H9 (cell line): ENCODE data around the gene NR1H4. TPM values are rescaled to one million over a fixed set of nuclear protein-coding genes. Genes with fewer than 3 reads are reported as not detected.

Source experiments
- DNase-seq: peaks from one replicate; pipeline ENCODE4 v3.0.0-alpha.2; 2017
- H2AFZ ChIP-seq: one replicate; pipeline ENCODE4 v1.6.1; 2013; ENCODE audit warnings: mild to moderate bottlenecking, low read length, control low read depth, moderate library complexity
- H2AK5ac ChIP-seq: 2 replicates; pipeline ENCODE4 v1.6.1; 2013; ENCODE audit warnings: low read length, control low read depth, mixed read lengths; ENCODE audit not compliant: insufficient read length
- H2BK120ac ChIP-seq: one replicate; pipeline ENCODE4 v1.6.1; 2013; ENCODE audit warnings: low read depth, mild to moderate bottlenecking, low read length, control low read depth, inconsistent platforms; ENCODE audit not compliant: poor library complexity, severe bottlenecking
- H2BK12ac ChIP-seq: 2 replicates; pipeline ENCODE4 v1.6.1; 2013; ENCODE audit warnings: low read length, control low read depth, mixed read lengths, low read depth; ENCODE audit not compliant: insufficient read length
- H2BK15ac ChIP-seq: 2 replicates; pipeline ENCODE4 v1.6.1; 2013; ENCODE audit warnings: low read depth, low read length, control low read depth
- H2BK20ac ChIP-seq: one replicate; pipeline ENCODE4 v1.6.1; 2013; ENCODE audit warnings: low read depth, mild to moderate bottlenecking, low read length, control low read depth, inconsistent platforms; ENCODE audit not compliant: poor library complexity, severe bottlenecking
- H2BK5ac ChIP-seq: 2 replicates; pipeline ENCODE4 v1.6.1; 2013; ENCODE audit warnings: low read length, control low read depth, mixed read lengths; ENCODE audit not compliant: insufficient read length
- H3K14ac ChIP-seq: 2 replicates; pipeline ENCODE4 v1.6.1; 2013; ENCODE audit warnings: low read length, control low read depth; ENCODE audit not compliant: insufficient read depth
- H3K18ac ChIP-seq: 2 replicates; pipeline ENCODE4 v1.6.1; 2013; ENCODE audit warnings: low read depth, mild to moderate bottlenecking, mixed read lengths, low read length, control low read depth; ENCODE audit not compliant: insufficient read length
- H3K23ac ChIP-seq: 2 replicates; pipeline ENCODE4 v1.6.1; 2013; ENCODE audit warnings: low read length, control low read depth, mixed read lengths, low read depth; ENCODE audit not compliant: insufficient read length
- H3K23me2 ChIP-seq: 2 replicates; pipeline ENCODE4 v1.6.1; 2013; ENCODE audit warnings: low read depth, mild to moderate bottlenecking, mixed read lengths, low read length, control low read depth; ENCODE audit not compliant: insufficient read length, poor library complexity, severe bottlenecking
- H3K27ac ChIP-seq: 2 replicates; pipeline ENCODE4 v1.5.1; 2013; ENCODE audit warnings: low read length, control low read depth, mixed read lengths, low read depth; ENCODE audit not compliant: insufficient read length
- H3K27me3 ChIP-seq: 2 replicates; pipeline ENCODE4 v1.6.1; 2013; ENCODE audit warnings: low read length, control low read depth, inconsistent platforms; ENCODE audit not compliant: insufficient read depth
- H3K4ac ChIP-seq: 2 replicates; pipeline ENCODE4 v1.6.1; 2013; ENCODE audit warnings: low read depth, mild to moderate bottlenecking, control low read depth, inconsistent platforms, low read length, moderate library complexity
- H3K4me1 ChIP-seq: 2 replicates; pipeline ENCODE4 v1.6.1; 2013; ENCODE audit warnings: low read length, control low read depth, inconsistent platforms; ENCODE audit not compliant: insufficient read depth
- H3K4me2 ChIP-seq: 2 replicates; pipeline ENCODE4 v1.6.1; 2013; ENCODE audit warnings: low read length, control low read depth, mixed read lengths; ENCODE audit not compliant: insufficient read length, insufficient read depth
- H3K56ac ChIP-seq: 2 replicates; pipeline ENCODE4 v1.6.1; 2013; ENCODE audit warnings: low read depth, mild to moderate bottlenecking, mixed read lengths, low read length, control low read depth; ENCODE audit not compliant: insufficient read length
- H3K79me1 ChIP-seq: 2 replicates; pipeline ENCODE4 v1.6.1; 2013; ENCODE audit warnings: low read depth, mild to moderate bottlenecking, moderate library complexity, low read length, control low read depth, inconsistent platforms; ENCODE audit not compliant: insufficient read depth, poor library complexity, severe bottlenecking
- H3K79me2 ChIP-seq: 2 replicates; pipeline ENCODE4 v1.6.1; 2013; ENCODE audit warnings: low read length, control low read depth, inconsistent platforms; ENCODE audit not compliant: insufficient read depth
- H3K9ac ChIP-seq: 2 replicates; pipeline ENCODE4 v1.6.1; 2013; ENCODE audit warnings: low read length, control low read depth, mixed read lengths; ENCODE audit not compliant: insufficient read length; ENCODE audit errors: extremely low read depth
- H3K9me3 ChIP-seq: one replicate; pipeline ENCODE4 v1.6.1; 2013; ENCODE audit warnings: low read depth, low read length, inconsistent platforms; ENCODE audit not compliant: control insufficient read depth
- H3T11ph ChIP-seq: one replicate; pipeline ENCODE4 v1.6.1; 2013; ENCODE audit warnings: mild to moderate bottlenecking, low read length, control low read depth, inconsistent platforms
- H4K20me1 ChIP-seq: one replicate; pipeline ENCODE4 v1.6.1; 2013; ENCODE audit not compliant: control insufficient read depth, insufficient read length, insufficient read depth
- H4K5ac ChIP-seq: 2 replicates; pipeline ENCODE4 v1.6.1; 2013; ENCODE audit warnings: low read depth, mild to moderate bottlenecking, mixed read lengths, low read length, control low read depth; ENCODE audit not compliant: insufficient read length
- H4K8ac ChIP-seq: replicated peaks from 2 replicates; pipeline ENCODE4 v1.6.1; 2013; ENCODE audit warnings: low read length, control low read depth, mixed read lengths, low read depth; ENCODE audit not compliant: insufficient read length
- H4K91ac ChIP-seq: 2 replicates; pipeline ENCODE4 v1.6.1; 2013; ENCODE audit warnings: low read depth, mild to moderate bottlenecking, moderate library complexity, mixed read lengths, low read length, control low read depth; ENCODE audit not compliant: insufficient read length
- H3K27ac Mint-ChIP-seq, 3 experiments: 2 replicates in 2 of 3; 3 replicates in 1 of 3; pipeline ENCODE4 v1.8.0; 2020 to 2021; ENCODE audit warnings: mixed read lengths in 3 of 3, mild to moderate bottlenecking in 1 of 3, moderate library complexity in 1 of 3
- H3K27me3 Mint-ChIP-seq: 2 replicates; pipeline ENCODE4 v1.8.0; 2021; ENCODE audit warnings: low read depth, mild to moderate bottlenecking, moderate library complexity, mixed read lengths
- H3K36me3 Mint-ChIP-seq, 3 experiments: 2 replicates in 2 of 3; 3 replicates in 1 of 3; pipeline ENCODE4 v1.8.0; 2020 to 2021; ENCODE audit warnings: low read depth in 3 of 3, mixed read lengths in 3 of 3; ENCODE audit not compliant: insufficient read depth in 1 of 3
- H3K4me1 Mint-ChIP-seq, 2 experiments: 2 replicates each; pipeline ENCODE4 v1.8.0; 2020; ENCODE audit warnings: mixed read lengths in 2 of 2
- H3K4me3 Mint-ChIP-seq, 2 experiments: 2 replicates in 1 of 2; 3 replicates in 1 of 2; pipeline ENCODE4 v1.8.0; 2020 to 2021; ENCODE audit warnings: mild to moderate bottlenecking in 2 of 2, mixed read lengths in 2 of 2, moderate library complexity in 1 of 2
- H3K9me3 Mint-ChIP-seq, 2 experiments: 2 replicates in 1 of 2; 3 replicates in 1 of 2; pipeline ENCODE4 v1.8.0; 2020; ENCODE audit warnings: mild to moderate bottlenecking in 2 of 2, mixed read lengths in 2 of 2, moderate library complexity in 1 of 2
- CTCF ChIP-seq: fragments of 200-600 bp; sonication (generic); conservative IDR thresholded peaks from 3 replicates; pipeline ENCODE4 v1.8.0; 2021; ENCODE audit warnings: antibody characterized with exemption, mild to moderate bottlenecking
- WGBS: extraction: QIAGEN DNeasy Blood & Tissue Kit; methylation state at CpG from one replicate; pipeline ENCODE4 v1.1.7; 2013; ENCODE audit warnings: missing lambda C conversion rate, low lambda C conversion rate, mixed read lengths; ENCODE audit not compliant: insufficient read length; ENCODE audit errors: extremely low coverage; 5-methylcytosine and 5-hydroxymethylcytosine counted together
- total RNA-seq: library from RNA; stranded (reverse); gene quantifications from 2 replicates; pipeline ENCODE4 v1.2.1, GENCODE V29; 2021

The NR1H4 gene
- total RNA-seq, 1 experiment from 2014 or later, result not detected

GRCh38 chr12:100566887-100567637 is 93.4 kb downstream of the NR1H4 start:
- Histone ChIP-seq H4K5ac (no peak overlapping the region), H2BK20ac (no peak overlapping the region), H2AFZ (no peak overlapping the region), H2BK5ac (no peak overlapping the region), H3K56ac (no peak overlapping the region), H3K79me1 (no peaks in the 10 kb centered on the region), H3K9me3 (no peaks in the 10 kb centered on the region), H3K23ac (no peak overlapping the region), H3K4ac (no peak overlapping the region), H3K9ac (no peak overlapping the region), H3K23me2 (no peaks in the 10 kb centered on the region), H3K14ac (no peak overlapping the region), H3T11ph (no peak overlapping the region), H3K4me2 (no peak overlapping the region), H4K91ac (no peak overlapping the region), H4K8ac (no peak overlapping the region), H2BK12ac (no peak overlapping the region), H3K18ac (no peak overlapping the region), H4K20me1 (no peaks in the 10 kb centered on the region), H3K27ac (no peak overlapping the region), H3K4me1 (no peaks in the 10 kb centered on the region), H2AK5ac (no peak overlapping the region), H2BK15ac (no peak overlapping the region), H2BK120ac (no peak overlapping the region), H3K27me3 (no peaks in the 10 kb centered on the region), H3K79me2 (no peaks in the 10 kb centered on the region)
- no peak for TF ChIP-seq CTCF
- no peak for DNase-seq
- WGBS, result no CpG with 5 or more reads among the region's 3 CpGs
- Mint-ChIP-seq H3K27ac (no peak overlapping the region), H3K4me3 (no peak overlapping the region), H3K4me1 (peaks cover 5% of the 10 kb centered on the region in 2 experiments; a peak in 2 of 4 replicates), H3K9me3 (no peaks in the 10 kb centered on the region), H3K36me3 (no peaks in the 10 kb centered on the region), H3K27me3 (peaks cover 12% of the 10 kb centered on the region)
